Stimulated activated CD8-positive, alpha-beta memory T cell treated with anti-CD3 and anti-CD28 coated beads, Interleukin-7, amount 100 ng/mL, for 4 hours (primary cell): ENCODE measurements around the gene EBI3.
"Not testable (repeated sequence)": the region's sequence is repeated elsewhere in the genome, so short reads cannot be mapped to it uniquely, and the experiment has no call there.

Experiments
- DNase-seq, 2 donors: peaks; one replicate each; pipeline ENCODE4 v3.0.0-alpha.2; 2020; ENCODE audit warnings: low read depth in 2 of 2

The EBI3 gene

GRCh38 chr19:4229179-4229931 is at the start of gene EBI3:
TSS of gene EBI3 (plus strand) at chr19:4229523. CDS start at chr19:4229551, 28 bp downstream.
- DNase-seq = peak in 1 of 2 donors; percentile 26

DNA sequence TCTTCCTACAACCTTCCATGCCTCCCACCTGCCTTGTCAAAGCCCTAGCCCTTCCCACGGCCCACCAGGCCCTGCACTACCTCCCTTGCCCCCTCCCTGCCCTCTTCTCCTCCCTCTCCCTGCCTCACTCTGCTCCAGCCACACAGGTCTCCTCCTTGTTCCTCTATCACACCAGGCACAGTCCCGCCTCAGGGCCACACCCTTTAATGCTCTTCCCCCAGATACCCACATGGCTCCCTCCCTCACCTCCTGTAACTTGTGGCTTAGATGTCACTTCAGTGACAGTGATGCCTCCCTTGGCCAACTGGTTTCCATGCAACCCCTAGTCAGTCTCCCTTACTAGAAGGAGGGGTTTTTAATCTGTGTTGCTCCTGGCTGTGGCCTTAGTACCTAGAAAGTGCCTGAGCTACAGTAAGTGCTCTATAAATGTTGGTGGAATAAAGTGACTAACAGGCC is 48.2 kb upstream of the EBI3 start:
- DNase-seq = no peak

DNA sequence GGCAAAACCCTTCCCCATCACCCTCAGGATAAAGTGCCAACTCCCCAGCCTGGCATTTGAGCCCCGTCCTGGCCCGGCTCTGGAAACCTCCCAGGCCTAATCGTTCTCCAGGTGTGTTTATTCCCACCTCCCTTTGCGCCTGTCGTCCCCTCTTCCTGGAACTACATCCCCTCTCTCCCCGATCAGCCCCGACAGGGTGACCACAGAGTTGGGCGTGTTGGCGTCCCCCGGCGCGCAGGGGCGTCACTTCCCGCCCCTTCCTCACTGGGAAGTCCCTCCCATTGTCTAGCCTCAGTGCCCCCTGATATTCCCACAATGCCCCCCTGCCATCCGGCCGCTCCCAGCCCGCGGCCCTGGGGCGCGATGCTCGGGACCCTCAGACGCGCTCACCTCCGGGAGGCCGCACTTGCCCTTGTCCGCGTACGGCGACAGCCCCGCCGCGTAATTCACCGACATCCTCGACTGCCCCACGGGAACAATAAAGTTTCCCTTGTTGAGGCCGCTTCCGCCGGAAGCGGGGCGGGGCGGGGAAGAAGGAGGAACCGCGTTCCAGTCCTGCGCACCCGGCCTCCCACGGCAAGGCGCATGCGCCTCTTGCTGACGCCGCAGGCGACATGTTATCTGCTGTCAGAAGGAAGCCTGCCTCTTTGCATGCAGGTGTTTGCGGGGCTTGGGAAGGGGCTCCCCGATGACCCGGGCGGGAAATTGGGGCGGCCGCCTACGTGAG is 47.1 kb upstream of the EBI3 start, which contains the start of the genes ANKRD24 and SIRT6:
Gene ANKRD24, plus strand, starts transcription at position 606 of the 727 bp plus-strand sequence. CDS start 3,737 bp downstream, outside the sequence.
Gene SIRT6, minus strand, starts transcription at position 480 of the 727 bp plus-strand sequence. Its CDS starts 24 bp downstream, at position 456.
- peak; percentile 93 to 97 for DNase-seq

DNA sequence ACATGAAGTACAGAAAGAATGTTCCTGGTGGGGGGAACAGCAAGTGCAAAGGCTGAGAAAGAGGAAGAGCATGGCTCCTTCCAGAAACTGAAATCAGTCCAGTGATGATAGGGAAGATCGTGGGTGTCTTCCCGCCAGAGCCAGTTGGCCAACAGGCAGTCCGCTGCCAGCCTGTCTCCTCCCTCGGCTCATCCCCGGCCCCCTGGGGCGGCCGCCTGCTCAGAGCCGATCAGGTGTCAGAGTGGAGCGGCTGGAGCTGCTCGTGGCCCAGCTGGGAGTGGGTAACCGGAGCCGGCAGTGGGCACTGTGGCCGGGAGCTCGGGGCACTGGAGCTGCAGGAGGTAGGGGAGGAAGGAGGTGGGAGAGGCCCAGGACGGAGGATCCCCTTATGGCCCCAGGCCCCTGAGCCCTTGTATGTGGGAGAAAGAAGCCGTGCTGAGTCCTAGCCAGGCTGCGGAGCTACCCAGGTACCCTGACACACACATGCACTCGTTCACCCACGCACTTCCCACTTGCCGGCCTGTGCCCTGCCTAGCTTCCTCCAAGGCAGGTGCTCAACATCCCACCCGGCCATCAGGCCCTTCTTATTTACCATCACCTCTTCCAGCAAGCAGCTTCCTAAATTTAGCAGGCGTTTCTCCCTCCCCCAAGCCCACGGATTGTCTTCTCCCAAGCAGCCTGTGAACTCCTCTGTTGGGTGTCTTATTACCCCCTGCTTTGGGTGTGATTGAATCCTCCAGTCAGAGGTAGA is 45.2 kb upstream of the EBI3 start:
- DNase-seq = no peak

- no peak for DNase-seq
Measured at GRCh38 chr19:4184718-4185352, 44.5 kb upstream of the EBI3 start.

DNA sequence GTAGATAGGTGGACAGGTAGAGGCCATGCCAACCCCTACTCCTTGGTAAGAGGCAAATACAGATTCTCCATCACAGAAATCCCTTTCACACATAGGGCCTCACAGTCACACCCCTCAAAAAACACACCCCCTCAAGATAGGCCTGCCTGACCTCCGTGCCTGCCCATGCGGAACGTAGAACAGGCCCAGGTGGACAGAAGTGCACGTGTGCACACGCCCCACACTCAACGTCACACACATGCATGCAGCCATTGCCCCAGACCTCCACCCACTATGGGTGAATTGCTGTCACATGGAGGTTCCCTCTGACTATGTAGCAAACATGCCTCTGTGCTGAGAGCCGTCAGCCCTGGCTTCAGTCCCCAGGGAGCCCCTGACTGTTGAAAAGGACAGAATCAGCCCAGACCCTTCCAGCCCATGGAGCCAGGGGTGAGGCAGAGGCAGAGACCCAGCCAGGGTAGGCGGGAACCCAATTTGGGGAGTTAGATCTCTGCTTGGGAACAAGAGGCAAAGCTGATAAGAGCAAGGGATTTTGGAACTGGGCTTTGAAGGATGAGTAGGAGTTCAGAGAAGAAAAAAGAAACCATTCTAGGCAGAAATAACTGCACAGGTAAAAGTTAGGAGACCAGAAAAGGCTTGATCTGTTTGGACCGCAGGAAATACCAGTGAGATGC is 43.8 kb upstream of the EBI3 start:
- DNase-seq = no peak

DNA sequence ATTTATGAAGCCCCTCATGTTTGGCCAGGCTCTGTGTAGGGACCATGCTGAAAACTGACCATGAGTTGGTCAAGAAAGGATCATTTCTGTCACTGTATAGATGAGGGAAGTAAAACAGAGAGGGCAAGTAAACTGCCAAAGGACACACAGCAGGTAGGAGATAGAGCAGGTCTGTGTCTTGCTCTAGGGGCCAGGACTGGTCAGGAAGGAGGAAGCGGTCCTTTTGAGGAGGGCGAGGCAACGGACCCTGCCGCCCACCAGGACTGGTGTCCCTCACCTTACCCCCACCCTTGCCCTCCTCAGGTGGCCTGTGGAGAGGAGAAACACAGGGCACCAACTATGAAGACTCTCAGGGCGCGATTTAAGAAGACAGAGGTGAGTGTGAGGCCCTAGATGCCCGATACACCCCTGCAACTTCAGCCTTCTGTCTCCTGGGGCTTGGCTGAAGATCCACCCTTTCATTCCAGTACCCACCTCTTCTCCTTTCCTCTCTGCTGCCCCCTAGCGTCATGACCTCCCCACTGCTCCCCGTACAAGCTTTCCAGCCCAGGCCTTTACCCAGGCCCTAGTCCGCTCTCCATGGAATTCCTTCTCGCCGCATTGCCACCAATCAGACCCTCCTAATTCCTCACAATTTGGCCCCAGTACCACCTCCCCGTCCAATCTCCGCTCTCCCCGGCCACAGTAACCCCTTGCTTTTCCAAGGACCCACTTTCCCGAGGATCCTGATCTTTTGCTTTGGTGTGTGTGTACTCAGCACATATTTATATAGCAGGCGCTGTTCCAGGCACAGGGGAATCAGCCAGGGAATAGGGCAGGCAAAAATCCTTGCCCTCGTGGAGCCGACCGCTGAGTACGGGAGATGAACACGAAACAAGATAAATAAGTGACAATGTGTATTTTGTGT is 43.0 kb upstream of the EBI3 start:
- peak; percentile 45 to 56 for DNase-seq

DNA sequence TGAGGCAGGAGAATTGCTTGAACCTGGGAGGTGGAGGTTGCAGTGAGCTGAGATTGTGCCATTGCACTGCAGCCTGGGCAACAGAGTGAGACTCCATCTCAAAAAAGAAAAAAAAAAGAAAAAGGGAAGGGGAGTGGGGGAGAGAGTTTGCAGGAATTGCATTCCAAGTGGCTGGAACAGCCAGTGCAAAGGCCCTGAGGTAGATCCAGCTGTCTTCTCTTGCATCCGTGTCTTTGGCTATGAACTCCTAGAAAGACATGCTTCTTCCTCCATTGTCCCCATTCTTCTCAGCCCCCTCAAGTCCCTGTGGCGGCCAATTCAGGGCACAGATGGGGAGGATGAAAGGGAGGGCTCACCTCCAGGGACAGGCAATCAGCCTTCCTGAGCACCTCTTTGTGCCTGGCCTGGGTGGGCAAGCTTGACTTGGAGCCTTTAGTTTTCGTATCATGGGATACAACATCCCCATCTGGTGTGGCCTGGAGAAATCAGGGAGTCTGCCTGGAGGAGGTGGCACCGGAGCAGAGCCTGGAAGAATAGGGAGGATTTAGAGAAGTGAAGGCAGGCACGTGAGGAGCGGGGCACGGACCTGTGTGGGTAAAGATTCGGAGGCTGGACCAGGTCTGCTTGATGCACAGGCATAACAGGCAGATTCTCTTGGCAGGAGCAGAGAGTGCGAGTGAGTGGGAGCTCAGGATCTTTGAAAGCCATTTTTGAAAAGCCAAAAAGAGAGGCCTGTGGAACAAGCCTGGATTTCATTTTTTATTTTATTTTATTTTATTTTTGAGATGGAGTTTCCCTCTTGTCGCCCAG is 41.8 kb upstream of the EBI3 start:
- no peak for DNase-seq

DNA sequence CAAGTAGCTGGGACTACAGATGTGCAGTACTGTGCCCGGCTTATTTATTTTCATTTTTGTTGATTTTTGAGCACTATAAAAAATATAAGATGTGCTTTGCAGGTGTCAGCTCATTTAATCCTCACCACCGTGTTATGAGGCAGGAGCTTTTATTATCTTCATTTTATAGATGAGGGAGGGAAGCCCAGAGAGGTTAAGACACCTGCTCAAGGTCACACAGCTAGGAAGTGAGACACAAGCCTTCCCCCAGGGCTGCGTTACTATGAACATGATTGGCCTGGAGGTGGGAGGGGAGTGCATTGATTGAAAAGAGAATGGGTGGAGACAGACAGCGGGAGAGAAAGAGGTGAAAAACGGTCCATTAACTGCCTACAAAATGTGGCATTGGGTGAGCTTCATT is 39.7 kb upstream of the EBI3 start:
- DNase-seq = no peak

DNA sequence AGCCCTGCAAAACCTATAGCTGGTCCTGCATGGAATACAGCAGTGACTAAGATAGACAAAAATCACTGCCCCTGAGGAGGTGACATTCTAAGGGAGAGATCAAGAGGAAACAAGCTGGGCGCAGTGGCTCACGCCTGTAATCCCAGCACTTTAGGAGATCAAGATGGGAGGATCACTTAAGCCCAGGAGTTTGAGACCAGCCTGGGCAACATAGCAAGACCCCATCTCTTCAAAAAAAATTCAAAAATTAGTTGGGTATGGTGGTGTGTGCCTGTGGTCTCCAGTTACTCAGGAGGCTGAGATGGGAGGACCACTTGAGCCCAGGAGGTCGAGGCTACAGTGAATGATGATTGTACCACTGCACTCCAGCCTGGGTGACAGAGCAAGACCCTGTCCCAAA is 36.8 kb upstream of the EBI3 start:
- not testable (repeated sequence) for DNase-seq

DNA sequence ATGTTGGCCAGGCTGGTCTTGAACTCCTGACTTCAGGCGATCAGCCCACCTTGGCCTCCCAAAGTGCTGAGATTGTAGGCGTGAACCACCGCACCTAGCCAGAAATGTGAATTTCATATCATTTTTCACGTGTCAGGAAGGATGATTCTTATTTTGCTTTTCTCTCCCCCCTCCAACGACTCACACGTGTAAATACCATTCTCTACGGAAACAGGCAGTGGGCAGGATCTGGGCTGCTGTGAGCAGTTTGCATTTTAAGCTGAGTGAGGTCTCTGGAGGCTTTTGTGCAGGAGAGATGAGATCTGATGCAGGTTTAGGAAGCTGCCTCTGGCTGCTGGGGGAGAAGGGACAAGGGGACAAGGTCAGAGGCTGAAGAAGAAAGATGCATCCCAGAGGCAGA is 35.0 kb upstream of the EBI3 start:
- no peak for DNase-seq

DNA sequence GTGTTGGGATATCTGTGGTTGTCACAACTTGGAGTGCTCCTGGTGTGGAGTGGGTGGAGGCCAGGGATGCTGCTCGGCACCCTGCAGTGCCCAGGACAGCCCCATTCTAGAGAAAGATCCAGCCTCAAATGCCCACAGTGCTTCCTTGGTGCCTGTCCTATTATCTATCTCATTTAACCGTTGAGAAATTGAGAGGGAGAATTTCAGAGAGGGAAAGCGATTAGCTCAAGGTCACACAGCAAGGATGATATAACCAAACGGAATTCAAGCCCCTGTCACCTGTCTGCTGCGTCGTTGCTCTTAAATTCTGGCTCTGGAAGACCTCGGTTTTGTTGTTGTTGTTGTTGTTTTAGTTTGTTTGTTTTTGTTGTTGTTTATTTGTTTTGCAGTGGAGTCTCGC is 33.3 kb upstream of the EBI3 start:
- no peak for DNase-seq

- no peak for DNase-seq
Measured at GRCh38 chr19:4196587-4197148, 32.7 kb upstream of the EBI3 start.

GRCh38 chr19:4197228-4197624 is 32.1 kb upstream of the EBI3 start:
- no peak for DNase-seq

- DNase-seq = no peak
Measured at GRCh38 chr19:4197625-4198466, 31.5 kb upstream of the EBI3 start.

DNA sequence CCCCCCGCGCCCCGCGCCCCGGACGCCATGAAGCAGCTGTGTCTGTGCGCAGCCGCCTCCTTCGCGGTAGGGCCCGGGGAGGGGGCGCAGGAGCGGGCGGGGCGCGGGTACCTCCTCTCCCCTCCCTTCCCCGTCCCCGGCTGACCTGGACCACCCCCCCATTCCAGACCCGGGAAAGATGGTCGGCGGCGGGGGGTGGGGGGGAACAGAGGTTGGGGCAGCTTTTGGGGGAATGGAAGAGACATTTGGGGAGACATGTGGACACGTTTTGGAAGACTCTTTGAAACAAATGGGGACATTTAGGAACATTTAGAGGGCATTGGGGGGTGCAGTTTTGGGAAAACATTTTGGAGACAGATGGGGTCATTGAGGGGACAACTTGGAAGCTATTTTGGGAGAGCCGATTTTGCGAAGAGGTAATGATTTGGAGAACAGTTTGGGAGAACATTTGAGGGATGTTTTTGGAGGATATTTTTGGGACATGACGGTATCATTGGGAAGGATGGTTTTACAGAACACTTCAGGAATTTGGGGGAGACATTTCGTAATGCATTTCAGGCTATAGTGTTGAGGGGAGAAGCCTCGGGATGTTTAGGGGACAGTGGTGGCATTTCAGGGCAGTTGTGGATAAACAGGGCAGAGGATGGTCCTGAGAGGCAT is 30.7 kb upstream of the EBI3 start:
- DNase-seq = no peak

DNA sequence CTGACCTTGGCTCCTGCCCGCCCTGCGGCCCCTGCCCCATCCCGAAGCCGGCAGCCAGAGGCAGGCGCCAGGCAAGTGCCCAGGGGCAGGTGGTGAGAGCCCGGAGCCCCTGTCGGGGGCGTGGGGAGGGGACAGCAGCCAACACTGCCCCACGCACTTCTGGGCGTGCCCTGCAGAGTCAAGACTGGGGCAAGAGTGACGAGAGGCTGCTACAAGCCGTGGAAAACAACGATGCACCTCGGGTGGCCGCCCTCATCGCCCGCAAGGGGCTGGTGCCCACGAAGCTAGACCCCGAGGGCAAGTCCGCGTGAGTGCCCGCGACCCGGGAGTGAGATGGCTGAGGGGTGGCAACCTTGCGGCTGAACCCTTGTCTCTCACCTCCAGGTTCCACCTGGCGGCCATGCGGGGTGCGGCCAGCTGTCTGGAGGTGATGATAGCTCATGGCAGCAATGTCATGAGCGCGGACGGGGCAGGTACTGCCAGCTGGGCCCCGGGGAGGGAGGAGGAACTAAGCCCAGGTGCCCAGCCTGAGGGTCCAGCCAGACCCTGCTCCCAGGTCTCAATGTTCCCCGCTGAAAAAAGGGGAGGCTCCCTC is 29.5 kb upstream of the EBI3 start:
- DNase-seq = no peak
